HK-2 (cell line): Measurements from ENCODE around the gene PEX10.

Source experiments
- DNase-seq: peaks from one replicate; pipeline ENCODE4 v3.0.0-alpha.2; 2018; ENCODE audit not compliant: unreplicated experiment

Gene PEX10

DNA sequence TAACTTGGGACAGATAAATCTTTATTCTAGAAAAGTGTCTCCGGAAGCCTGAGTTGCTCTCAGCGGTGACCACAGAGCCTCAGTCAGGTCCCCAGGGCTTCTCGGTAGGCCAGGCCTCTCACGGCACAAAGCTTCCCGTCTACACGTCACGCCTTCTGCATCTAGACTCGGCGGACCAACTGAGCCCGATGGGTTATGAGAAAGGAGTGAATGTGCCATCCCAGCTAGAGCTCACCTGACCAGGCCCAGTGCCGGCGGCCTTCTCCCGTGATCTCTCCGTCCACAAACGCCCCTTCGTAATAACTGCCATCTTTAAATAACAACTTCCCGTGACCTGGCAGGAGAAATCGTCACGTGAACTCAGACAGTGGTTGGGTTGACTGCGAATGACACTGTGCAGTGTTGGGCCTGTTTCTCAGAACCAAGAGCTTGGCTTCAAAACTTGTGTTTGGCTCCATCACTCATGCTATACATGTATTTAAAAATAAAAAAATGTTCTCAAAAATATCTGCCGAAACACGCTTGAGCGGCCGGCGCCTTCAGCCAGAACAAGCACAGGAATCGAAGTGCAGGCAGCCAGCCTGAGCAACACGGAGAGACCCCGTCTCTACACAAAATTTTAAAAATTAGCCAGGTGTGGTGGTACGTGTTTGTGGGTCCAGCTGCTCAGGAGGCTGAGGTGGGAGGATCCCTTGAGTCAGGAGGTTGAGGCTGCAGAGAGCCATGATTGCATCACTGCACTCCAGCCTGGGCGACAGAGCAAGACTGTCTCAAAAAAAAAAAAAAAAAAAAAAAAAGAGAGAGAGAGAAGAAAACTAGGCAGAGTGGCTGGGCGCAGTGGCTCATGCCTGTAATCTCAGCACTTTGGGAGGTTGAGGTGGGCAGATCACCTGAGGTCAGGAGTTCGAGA lies 24.1 kb downstream of the PEX10 start:
- no peak for DNase-seq

DNA sequence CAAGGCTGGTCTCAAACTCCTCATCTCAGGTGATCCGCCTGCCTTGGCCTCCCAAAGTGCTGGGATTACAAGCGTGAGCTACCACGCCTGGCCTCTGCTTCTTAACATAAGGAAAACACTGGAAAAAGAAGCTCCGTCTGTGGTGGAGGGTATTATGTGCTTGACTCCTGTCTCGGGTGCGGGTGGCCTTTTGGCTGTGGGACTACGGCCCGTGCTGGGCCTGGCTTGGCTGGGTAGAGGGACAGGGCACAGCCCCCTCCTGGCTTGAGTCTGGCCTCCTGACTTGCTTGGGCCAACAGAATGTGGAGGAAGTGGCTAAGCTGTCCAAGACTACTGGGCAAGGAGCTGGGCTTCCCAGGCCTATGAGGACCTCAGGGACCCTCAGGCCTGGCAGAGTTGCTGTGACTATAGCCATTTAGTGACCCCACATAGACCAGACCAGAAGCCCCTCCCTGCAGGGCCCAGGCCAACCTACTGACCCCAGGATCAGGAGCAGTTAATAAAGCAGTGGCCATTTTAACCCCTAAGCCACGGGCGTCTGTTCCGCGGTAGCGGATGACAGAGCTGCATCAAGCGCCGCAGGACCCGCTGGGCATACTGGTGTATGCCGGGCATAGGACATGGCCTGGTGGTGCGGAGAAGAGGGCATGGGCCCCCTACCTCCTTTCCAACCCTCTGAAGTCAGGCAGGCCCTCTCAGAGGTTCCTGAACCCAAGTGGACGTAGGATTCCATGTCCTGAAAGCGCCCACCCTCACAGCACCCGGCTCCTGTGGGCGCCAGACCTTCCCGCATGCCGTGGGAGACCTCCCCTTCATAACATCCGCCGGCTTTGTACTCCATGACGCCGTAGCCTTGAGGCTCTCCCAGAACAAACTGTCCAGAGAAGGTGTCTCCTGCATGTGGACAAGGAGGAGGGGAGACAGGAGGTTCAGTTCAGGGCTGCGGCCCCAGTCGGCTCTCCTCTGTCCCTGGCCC lies 25.4 kb downstream of the PEX10 start:
- DNase-seq: no peak

DNA sequence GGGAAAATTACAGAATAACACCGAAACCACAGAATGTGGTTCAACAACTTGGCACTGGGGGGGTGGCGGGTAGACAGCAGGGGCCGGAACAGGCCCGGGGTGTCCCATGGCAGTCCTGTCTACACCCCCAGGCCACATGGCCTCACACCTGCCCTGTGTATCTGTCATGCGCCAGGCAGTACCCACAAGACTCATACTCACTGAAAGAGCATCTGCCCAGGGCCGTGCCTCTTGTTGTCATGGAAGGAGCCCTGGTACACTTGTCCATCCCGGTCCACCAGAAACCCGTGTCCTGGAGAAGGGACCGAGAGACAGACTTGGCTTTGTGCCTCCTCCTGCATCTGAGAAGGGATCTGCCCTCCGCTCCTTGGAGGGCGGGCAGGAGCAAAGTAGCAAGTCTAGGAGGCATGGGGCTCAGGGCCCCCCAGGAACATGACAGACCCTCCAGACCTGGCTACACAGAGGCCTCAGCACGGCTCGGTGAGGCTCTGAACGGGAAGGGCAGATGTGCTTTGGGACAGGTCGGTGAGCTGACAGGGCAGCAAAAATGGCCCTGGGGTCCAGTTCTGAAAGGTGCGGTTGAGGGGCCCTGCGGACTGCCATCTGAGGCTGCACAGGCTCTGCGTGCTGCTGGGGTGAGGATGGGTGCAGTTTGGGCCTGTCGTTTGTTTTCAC lies 26.6 kb downstream of the PEX10 start:
- DNase-seq: no peak

DNA sequence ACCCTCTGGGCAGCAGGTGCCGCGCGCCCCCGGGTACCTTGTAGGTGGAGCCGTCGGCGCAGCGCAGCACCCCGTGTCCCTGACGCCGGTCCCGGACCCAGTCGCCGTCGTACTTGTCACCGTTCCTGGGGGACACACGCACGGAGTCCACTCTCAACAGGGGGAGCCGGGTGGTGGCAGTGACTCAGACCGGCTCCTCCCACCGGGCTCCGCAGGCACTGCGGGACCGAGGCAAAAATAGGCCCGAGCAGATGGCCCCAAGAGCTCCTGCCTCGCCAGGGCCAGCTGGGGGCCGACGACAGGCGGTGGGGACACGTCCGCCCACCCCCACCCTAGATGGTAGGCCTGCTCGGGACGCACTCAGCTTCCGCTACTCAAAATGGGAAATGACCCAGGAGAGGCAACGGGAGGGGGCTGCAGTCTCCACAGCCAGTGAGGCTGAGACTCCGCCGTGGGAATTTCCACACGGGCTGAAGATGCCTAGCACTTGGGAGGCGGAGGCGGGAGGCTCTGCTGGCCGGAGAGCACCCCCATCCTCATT lies 27.4 kb downstream of the PEX10 start:
- no peak for DNase-seq

- DNase-seq: no peak
Observed at GRCh38 chr1:2384130-2384860, 28.1 kb downstream of the PEX10 start.

- no peak for DNase-seq
Observed at GRCh38 chr1:2383576-2383975, 28.8 kb downstream of the PEX10 start.

GRCh38 chr1:2382621-2383361 lies 29.6 kb downstream of the PEX10 start:
- DNase-seq: peak; percentile 39

GRCh38 chr1:2381741-2382620 lies 30.4 kb downstream of the PEX10 start:
- peak; percentile 82 for DNase-seq

- no peak for DNase-seq
Observed at GRCh38 chr1:2380816-2381591, 31.4 kb downstream of the PEX10 start.

GRCh38 chr1:2379733-2380404 lies 32.5 kb downstream of the PEX10 start:
- no peak for DNase-seq

- no peak for DNase-seq
Observed at GRCh38 chr1:2378956-2379732, 33.2 kb downstream of the PEX10 start.

GRCh38 chr1:2378441-2378851 lies 33.9 kb downstream of the PEX10 start:
- DNase-seq: no peak

DNA sequence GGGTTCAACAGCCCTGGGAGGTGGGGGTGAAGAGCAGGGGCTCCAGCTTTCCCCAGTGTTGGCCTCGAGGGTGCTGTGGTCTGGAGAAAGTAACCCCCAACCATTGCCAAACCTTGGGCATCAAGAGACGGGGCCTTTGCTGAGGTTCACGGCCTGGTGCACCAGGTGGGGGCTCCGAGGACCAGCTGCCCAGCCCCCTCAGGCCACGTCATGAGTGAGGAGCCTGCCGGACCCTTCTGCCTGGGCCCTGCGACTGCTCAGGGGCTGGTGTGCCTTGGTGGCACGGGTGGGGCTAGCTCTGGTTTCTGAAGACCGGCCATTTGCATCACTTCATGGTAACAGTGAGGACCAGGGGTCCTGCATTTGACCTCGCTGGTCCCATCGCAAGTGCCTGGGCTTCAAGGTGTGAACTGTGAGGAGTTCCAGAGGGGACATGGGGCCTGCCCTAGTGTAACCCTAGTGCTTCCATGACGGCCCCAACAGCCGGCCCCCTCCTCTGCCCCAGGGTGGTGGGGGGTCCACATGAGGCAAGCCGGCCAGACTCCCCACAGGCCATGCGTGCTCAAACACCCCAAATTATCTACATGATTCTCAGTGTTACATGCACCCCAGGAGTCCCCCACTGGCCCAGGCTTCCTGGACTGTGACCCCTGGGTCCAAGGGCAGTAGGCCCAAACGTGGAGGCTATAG lies 34.5 kb downstream of the PEX10 start:
- DNase-seq: no peak

DNA sequence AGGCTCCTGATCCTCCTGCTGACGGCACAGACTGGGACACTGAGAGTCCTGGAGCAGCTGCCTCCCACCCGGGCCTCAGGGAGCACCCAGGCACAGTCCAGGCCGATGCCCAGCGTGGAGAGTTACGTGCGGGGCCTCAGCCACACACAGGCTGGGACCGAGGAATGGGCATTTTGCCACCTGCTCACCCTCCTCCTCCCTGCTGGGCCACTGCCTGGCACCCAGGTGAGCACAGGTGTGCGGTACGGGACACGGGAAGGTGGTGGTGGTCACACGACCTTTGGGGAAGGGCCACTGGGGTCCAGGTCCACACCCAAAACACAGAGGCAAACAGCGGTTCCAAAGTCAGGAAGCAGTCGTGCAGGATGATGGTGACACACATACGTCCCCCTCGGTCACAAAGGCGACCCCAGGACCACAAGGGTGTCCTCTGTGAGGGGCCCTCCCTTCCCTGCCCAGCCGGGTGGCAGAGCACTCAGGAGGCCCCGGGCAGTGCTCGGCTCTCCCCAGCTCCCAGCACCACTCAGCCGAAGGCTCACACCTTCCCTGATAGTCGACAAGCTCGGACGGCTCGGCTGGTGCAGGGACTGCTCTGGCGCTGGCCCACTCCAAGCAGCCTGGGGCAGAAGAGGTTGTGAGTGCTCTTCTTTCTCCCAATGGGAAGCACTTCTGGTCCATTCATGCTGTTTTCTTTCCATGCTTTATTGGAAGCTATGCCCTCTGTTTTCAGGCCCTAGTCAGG lies 35.3 kb downstream of the PEX10 start:
- DNase-seq: no peak

- DNase-seq: no peak
Observed at GRCh38 chr1:2376261-2376741, 36.1 kb downstream of the PEX10 start.

GRCh38 chr1:2375923-2376260 lies 36.5 kb downstream of the PEX10 start:
- DNase-seq: no peak
